GM13977 (cell line): ENCODE data around the gene MAGEA9.
"Not testable (repeated sequence)": the region's sequence is repeated elsewhere in the genome, so short reads cannot be mapped to it uniquely, and the experiment has no call there.

Experiments used
- DNase-seq: peaks from one replicate; pipeline ENCODE4 v3.0.0; 2012; ENCODE audit warnings: low spot score
- CTCF ChIP-seq: IDR thresholded peaks from 2 replicates; pipeline ENCODE4 v1.5.1; 2012; ENCODE audit warnings: mild to moderate bottlenecking, control low read depth; ENCODE audit not compliant: insufficient read depth; ENCODE audit errors: extremely low read depth, missing control alignments
- in situ Hi-C: fragments of 300-500 bp; cut with MboI; formaldehyde crosslinking; loops from one replicate; pipeline ENCODE4 v1.12.0; 2022; ENCODE audit warnings: low sequenced_read_pairs, low pct_unique_long_range_greater_than_20kb, mixed read lengths, inconsistent platforms; ENCODE audit not compliant: unreplicated experiment

The MAGEA9 gene

GRCh38 chrX:149762696-149763614, 18.8 kb upstream of the MAGEA9 start:
- TF ChIP-seq CTCF: no peak
- in situ Hi-C loops: no loop called here
- no peak for DNase-seq

- in situ Hi-C loops, DNase-seq: not testable (repeated sequence)
Measured at GRCh38 chrX:149770344-149770743, 11.4 kb upstream of the MAGEA9 start.

- DNase-seq, in situ Hi-C loops: not testable (repeated sequence)
Measured at GRCh38 chrX:149773026-149773425, 8.7 kb upstream of the MAGEA9 start.

GRCh38 chrX:149773768-149774167, 8.0 kb upstream of the MAGEA9 start, which contains the start of gene HSFX1:
TSS of gene HSFX1 (plus strand) at chrX:149774068. CDS start at chrX:149774682, 614 bp downstream.
- DNase-seq, in situ Hi-C loops: not testable (repeated sequence)

GRCh38 chrX:149777999-149778398, 3.7 kb upstream of the MAGEA9 start:
- in situ Hi-C loops, DNase-seq: not testable (repeated sequence)

GRCh38 chrX:149795531-149795930, 13.8 kb downstream of the MAGEA9 start:
- in situ Hi-C loops, DNase-seq: not testable (repeated sequence)

GRCh38 chrX:149799095-149799714, 17.5 kb downstream of the MAGEA9 start:
- no peak for TF ChIP-seq CTCF
- DNase-seq: no peak
- in situ Hi-C loops: no loop called here

GRCh38 chrX:149799938-149800337, 18.2 kb downstream of the MAGEA9 start:
- in situ Hi-C loops: no loop called here
- no peak for TF ChIP-seq CTCF
- DNase-seq: no peak

- TF ChIP-seq CTCF: no peak
- DNase-seq: no peak
- in situ Hi-C loops: no loop called here
Measured at GRCh38 chrX:149803458-149804062, 21.8 kb downstream of the MAGEA9 start.
